HepG2 (cell line): Measurements from ENCODE around the gene CACNA2D1. TPM values are rescaled to one million over a fixed set of nuclear protein-coding genes. Genes with fewer than 3 reads are reported as not detected.

Experiments
- ATAC-seq: fragments of 200-7000 bp; cut with Tn5 transposase; 3 replicates; pipeline ENCODE4 v1.9.1; 2020; ENCODE audit warnings: mild to moderate bottlenecking, moderate library complexity
- BruUV-seq: library from RNA; stranded (reverse); fragments of 400-500 nt; replicated peaks from 2 replicates; lab custom pipeline; 2021; lab: Mats Ljungman, UMichigan
- CTCF ChIA-PET: fragments of 300-600 bp; formaldehyde crosslinking; extraction: SDS; loops from one replicate; lab custom pipeline; 2021; ENCODE audit warnings: low total read pairs, inconsistent platforms, low intra/inter-chr PET ratio; lab: Yijun Ruan, JAX
- POLR2A ChIA-PET: fragments of 350-600 bp; sonication (Branson Sonifier 250); formaldehyde crosslinking; loops from one replicate; lab custom pipeline; 2020; ENCODE audit warnings: antibody characterized with exemption, inconsistent platforms; lab: Yijun Ruan, JAX
- DNase-seq: peaks from one replicate; pipeline ENCODE4 v3.0.0-alpha.2; 2015; ENCODE audit warnings: low spot score
- FAIRE-seq: peaks from 3 replicates; lab custom pipeline; 2011; peaks lifted over from hg19 to GRCh38; lab: Jason Lieb, UNC
- H2AFZ ChIP-seq: one replicate; pipeline ENCODE4 v1.6.1; 2011; ENCODE audit warnings: low read length, inconsistent platforms
- H3K27ac ChIP-seq: fragments of 300-600 bp; 3 replicates; pipeline ENCODE4 v1.8.0; 2011; ENCODE audit warnings: mixed run types, mild to moderate bottlenecking, mixed read lengths, low read length, inconsistent platforms; ENCODE audit not compliant: insufficient read depth; ENCODE audit errors: extremely low read length
- H3K27me3 ChIP-seq, 2 experiments: fragments of 200-600 bp in 1 of 2; 2 replicates in 1 of 2; 3 replicates in 1 of 2; pipeline versions ENCODE4 v1.6.0 to v1.8.0; 2011; ENCODE audit warnings: low read length in 2 of 2, mild to moderate bottlenecking in 2 of 2, moderate library complexity in 2 of 2, inconsistent platforms in 1 of 2; ENCODE audit not compliant: insufficient read depth in 2 of 2, control insufficient read depth in 1 of 2
- H3K36me3 ChIP-seq, 2 experiments: fragments of 200-600 bp in 1 of 2; replicated peaks in 1 of 2; 2 replicates in 1 of 2; 3 replicates in 1 of 2; pipeline versions ENCODE4 v1.5.1 to v1.8.0; 2011; ENCODE audit warnings: low read length in 2 of 2, inconsistent platforms in 1 of 2; ENCODE audit not compliant: insufficient read depth in 2 of 2, control insufficient read depth in 1 of 2
- H3K4me1 ChIP-seq: 2 replicates; pipeline ENCODE4 v1.5.1; 2012; ENCODE audit warnings: low read length, inconsistent platforms; ENCODE audit not compliant: insufficient read depth
- H3K4me2 ChIP-seq: 2 replicates; pipeline ENCODE4 v1.6.0; 2011; ENCODE audit warnings: low read depth, low read length, inconsistent platforms
- H3K4me3 ChIP-seq, 3 experiments: fragments of 200-600 bp in 1 of 3; sonication (generic), shearing (Covaris generic) in 1 of 3; replicated peaks in 1 of 3; 2 replicates each; pipeline ENCODE4 v1.5.1; 2011 to 2016; ENCODE audit warnings: low read length in 3 of 3, inconsistent platforms in 2 of 3, low read depth in 2 of 3, mild to moderate bottlenecking in 2 of 3, control low read depth in 1 of 3, mixed read lengths in 1 of 3; ENCODE audit not compliant: insufficient read depth in 1 of 3
- H3K79me2 ChIP-seq: one replicate; pipeline ENCODE4 v1.6.1; 2011; ENCODE audit warnings: low read length, inconsistent platforms; ENCODE audit not compliant: insufficient read depth
- H3K9ac ChIP-seq: 2 replicates; pipeline ENCODE4 v1.6.0; 2011; ENCODE audit warnings: mild to moderate bottlenecking, low read depth, low read length, inconsistent platforms; ENCODE audit not compliant: insufficient read depth
- H3K9me3 ChIP-seq: 2 replicates; pipeline ENCODE4 v1.5.1; 2012; ENCODE audit warnings: mild to moderate bottlenecking, low read length
- H4K20me1 ChIP-seq: 2 replicates; pipeline ENCODE4 v1.6.0; 2011; ENCODE audit warnings: inconsistent platforms, mild to moderate bottlenecking, low read length, moderate library complexity; ENCODE audit not compliant: insufficient read depth
- ASH2L ChIP-seq: fragments of 300-600, 200-600 bp; sonication (generic); IDR thresholded peaks from 2 replicates; pipeline ENCODE4 v1.7.0; 2017; ENCODE audit warnings: low read depth, mild to moderate bottlenecking, moderate library complexity, mixed read lengths, low read length; ENCODE audit not compliant: insufficient read length
- GLI4 ChIP-seq: sonication (generic); formaldehyde crosslinking; IDR thresholded peaks from 2 replicates; pipeline ENCODE4 v1.5.1; 2020; ENCODE audit warnings: missing genetic modification reagents, mild to moderate bottlenecking, moderate library complexity, borderline replicate concordance
- HOXD1 ChIP-seq: sonication (generic); formaldehyde crosslinking; IDR thresholded peaks from 2 replicates; pipeline ENCODE4 v1.5.0; 2020; ENCODE audit warnings: missing genetic modification reagents
- IRX3 ChIP-seq: sonication (generic); formaldehyde crosslinking; IDR thresholded peaks from 2 replicates; pipeline ENCODE4 v1.8.1; 2023; ENCODE audit warnings: mild to moderate bottlenecking, low read depth, missing genetic modification reagents, borderline replicate concordance
- MLX ChIP-seq: IDR thresholded peaks from 2 replicates; pipeline ENCODE4 v1.6.1; 2016
- NFE2 ChIP-seq: sonication (generic); formaldehyde crosslinking; IDR thresholded peaks from 2 replicates; pipeline ENCODE4 v1.4.0; 2020; ENCODE audit warnings: missing genetic modification reagents
- NFE2L2 ChIP-seq: fragments of 150-350 bp; IDR thresholded peaks from 2 replicates; pipeline ENCODE4 v1.6.1; 2014; ENCODE audit warnings: low read length
- RCOR2 ChIP-seq: IDR thresholded peaks from 2 replicates; pipeline ENCODE4 v1.6.1; 2016; ENCODE audit warnings: missing biosample characterization, missing genetic modification reagents
- SIN3B ChIP-seq: fragments of 150-350 bp; IDR thresholded peaks from 2 replicates; pipeline ENCODE4 v1.6.1; 2014; ENCODE audit warnings: low read length
- SMC3 ChIP-seq: IDR thresholded peaks from 2 replicates; pipeline ENCODE4 v1.6.1; 2011; ENCODE audit warnings: low read length, improper control_type of control experiment
- ZNF121 ChIP-seq: sonication (generic); formaldehyde crosslinking; IDR thresholded peaks from 2 replicates; pipeline ENCODE4 v1.5.0; 2020; ENCODE audit warnings: mild to moderate bottlenecking, missing genetic modification reagents
- ZNF230 ChIP-seq: sonication (generic); formaldehyde crosslinking; IDR thresholded peaks from 2 replicates; pipeline ENCODE4 v1.4.0; 2020; ENCODE audit warnings: mild to moderate bottlenecking, missing genetic modification reagents
- ZNF564 ChIP-seq: sonication (generic); formaldehyde crosslinking; IDR thresholded peaks from 2 replicates; pipeline ENCODE4 v1.8.1; 2023; ENCODE audit warnings: mild to moderate bottlenecking, missing genetic modification reagents
- ZNF609 ChIP-seq: sonication (generic); formaldehyde crosslinking; IDR thresholded peaks from 2 replicates; pipeline ENCODE4 v1.4.0; 2020; ENCODE audit warnings: mild to moderate bottlenecking, missing genetic modification reagents, borderline replicate concordance
- ZNF703 ChIP-seq: sonication (generic); formaldehyde crosslinking; IDR thresholded peaks from 2 replicates; pipeline ENCODE4 v1.5.1; 2020; ENCODE audit warnings: missing genetic modification reagents, mild to moderate bottlenecking, moderate library complexity, borderline replicate concordance
- WGBS: methylation state at CpG from one replicate; pipeline ENCODE4 v1.1.6; 2017; ENCODE audit warnings: low lambda C conversion rate; 5-methylcytosine and 5-hydroxymethylcytosine counted together
- in situ Hi-C: cut with HindIII; loops from 2 replicates; pipeline ENCODE4 v1.10.0; 2017; ENCODE audit warnings: low pct_unique_long_range_greater_than_20kb; ENCODE audit not compliant: extremely low pct_ligation_motif_present
- intact Hi-C: fragments of 100-400 bp; cut with micrococcal nuclease; formaldehyde crosslinking; loops from one replicate; pipeline ENCODE4 v1.10.0; 2022; ENCODE audit not compliant: unreplicated experiment
- polyA plus RNA-seq, 8 experiments: library from polyadenylated mRNA; depleted of rRNA in 3 of 8; stranded (reverse) in 7 of 8; unstranded in 1 of 8; fragments of >200 nt; fragmentation: Illumina TruSeq in 4 of 8; extraction: Trizol in 4 of 8; gene quantifications; 2 replicates each; pipeline versions ENCODE4 v1.2.1 to v1.2.3, GENCODE V29; 2011 to 2016; ENCODE audit warnings: low read depth in 4 of 8, missing spikeins in 1 of 8, mixed read lengths in 1 of 8; ENCODE audit not compliant: insufficient read depth in 1 of 8
- total RNA-seq, 5 experiments: library from RNA; depleted of rRNA; stranded (reverse); fragments of >200 nt; fragmentation: Illumina TruSeq; extraction: Trizol; gene quantifications; 2 replicates each; pipeline ENCODE4 v1.2.3, GENCODE V29; 2016; ENCODE audit warnings: low read depth in 1 of 5
- TF ChIP-seq, protein P1 (sequence below): sonication (generic); formaldehyde crosslinking; IDR thresholded peaks from 2 replicates; pipeline ENCODE4 v1.8.0; 2022; ENCODE audit warnings: mild to moderate bottlenecking, missing genetic modification reagents, moderate library complexity

CACNA2D1 gene
- total and polyA plus RNA-seq, 2 of the 13 experiments (the other 11 are each of a cell fraction or from before 2014, with no cell fraction given), result not detected

DNA sequence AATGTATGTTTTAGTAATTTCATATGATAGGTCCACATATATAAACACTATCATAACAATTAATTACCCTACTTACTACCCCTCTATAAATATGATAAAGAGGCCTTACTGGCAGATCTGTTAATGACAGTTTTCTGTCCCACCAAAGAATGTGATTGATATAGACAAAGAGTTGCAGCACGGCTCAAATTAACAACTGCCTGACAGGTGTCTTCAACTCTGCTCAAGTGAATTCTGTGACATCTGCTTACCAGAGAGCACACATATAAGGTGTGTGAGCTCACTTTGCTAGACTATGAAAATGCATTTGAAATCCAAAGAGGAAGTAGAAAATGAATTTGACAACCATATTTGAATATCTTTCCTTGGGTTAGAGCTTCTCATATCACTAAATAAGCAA is 36.6 kb downstream of the CACNA2D1 start (continued):
- TF ChIP-seq ZNF703 (CRISPR knock-in tag) (no peak), IRX3 (no peak), SMC3 (no peak), MLX (CRISPR knock-in tag) (no peak)

- Histone ChIP-seq H3K36me3 (no peaks in the 10 kb centered on the region), H3K4me1 (no peaks in the 10 kb centered on the region), H3K27ac (no peak overlapping the region), H3K9me3 (no peaks in the 10 kb centered on the region), H2AFZ (no peak overlapping the region), H3K79me2 (no peaks in the 10 kb centered on the region), H3K4me3 (no peak overlapping the region), H3K4me2 (no peak overlapping the region), H3K27me3 (no peaks in the 10 kb centered on the region), H4K20me1 (no peaks in the 10 kb centered on the region), H3K9ac (no peak overlapping the region)
- ChIA-PET CTCF (no interaction called here), POLR2A (no interaction called here)
- FAIRE-seq, result no peak
- ATAC-seq, result no peak
- 85% methylated on average over 1 of the region's 1 CpG for WGBS
- in situ Hi-C loops (no loop called here), intact Hi-C loops (no loop called here)
- no peak for TF ChIP-seq ASH2L
- TF ChIP-seq ZNF230 (CRISPR knock-in tag), result no peak
- TF ChIP-seq ZNF121 (CRISPR knock-in tag), result no peak
- no peak for TF ChIP-seq SIN3B
- no peak for TF ChIP-seq NFE2 (CRISPR knock-in tag)
- TF ChIP-seq, protein P1, sequence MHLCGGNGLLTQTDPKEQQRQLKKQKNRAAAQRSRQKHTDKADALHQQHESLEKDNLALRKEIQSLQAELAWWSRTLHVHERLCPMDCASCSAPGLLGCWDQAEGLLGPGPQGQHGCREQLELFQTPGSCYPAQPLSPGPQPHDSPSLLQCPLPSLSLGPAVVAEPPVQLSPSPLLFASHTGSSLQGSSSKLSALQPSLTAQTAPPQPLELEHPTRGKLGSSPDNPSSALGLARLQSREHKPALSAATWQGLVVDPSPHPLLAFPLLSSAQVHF (CRISPR knock-in tag), result no peak
- TF ChIP-seq NFE2L2, result no peak
- no peak for TF ChIP-seq ZNF564 (CRISPR knock-in tag)
- no peak for TF ChIP-seq HOXD1 (CRISPR knock-in tag)
- TF ChIP-seq RCOR2 (CRISPR knock-in tag), result no peak
- no peak for TF ChIP-seq ZNF609 (CRISPR knock-in tag)
- TF ChIP-seq GLI4, result no peak
- DNase-seq, result no peak
- no TSS peak for BruUV-seq
These were observed 38.3 kb downstream of the CACNA2D1 start for GRCh38 chr7:82405301-82405700.
